ENCODE results near the gene RAB26. TPM values are rescaled to one million over a fixed set of nuclear protein-coding genes. Genes with fewer than 3 reads are reported as not detected.

RAB26 gene
- total RNA-seq, 1 donor from 2014 or later, result 0.26 TPM

- no peak for FAIRE-seq
- Histone ChIP-seq H3K36me3 (ENCODE audit: control insufficient read depth, insufficient read depth, low read length) (no peaks in the 10 kb centered on the region), H3K27me3 (ENCODE audit: control insufficient read depth, insufficient read depth, low read length) (no peaks in the 10 kb centered on the region), H3K4me3 (ENCODE audit: low read depth, low read length) (no peak overlapping the region)
- TF ChIP-seq CTCF (IDR thresholded peaks at IDR 0.05; ENCODE audit: insufficient read depth, low read length, severe bottlenecking), result no peak
- no peak for DNase-seq (ENCODE audit: low read depth)
These were observed 41.7 kb downstream of the RAB26 start for GRCh38 chr16:2190002-2190658.

DNA sequence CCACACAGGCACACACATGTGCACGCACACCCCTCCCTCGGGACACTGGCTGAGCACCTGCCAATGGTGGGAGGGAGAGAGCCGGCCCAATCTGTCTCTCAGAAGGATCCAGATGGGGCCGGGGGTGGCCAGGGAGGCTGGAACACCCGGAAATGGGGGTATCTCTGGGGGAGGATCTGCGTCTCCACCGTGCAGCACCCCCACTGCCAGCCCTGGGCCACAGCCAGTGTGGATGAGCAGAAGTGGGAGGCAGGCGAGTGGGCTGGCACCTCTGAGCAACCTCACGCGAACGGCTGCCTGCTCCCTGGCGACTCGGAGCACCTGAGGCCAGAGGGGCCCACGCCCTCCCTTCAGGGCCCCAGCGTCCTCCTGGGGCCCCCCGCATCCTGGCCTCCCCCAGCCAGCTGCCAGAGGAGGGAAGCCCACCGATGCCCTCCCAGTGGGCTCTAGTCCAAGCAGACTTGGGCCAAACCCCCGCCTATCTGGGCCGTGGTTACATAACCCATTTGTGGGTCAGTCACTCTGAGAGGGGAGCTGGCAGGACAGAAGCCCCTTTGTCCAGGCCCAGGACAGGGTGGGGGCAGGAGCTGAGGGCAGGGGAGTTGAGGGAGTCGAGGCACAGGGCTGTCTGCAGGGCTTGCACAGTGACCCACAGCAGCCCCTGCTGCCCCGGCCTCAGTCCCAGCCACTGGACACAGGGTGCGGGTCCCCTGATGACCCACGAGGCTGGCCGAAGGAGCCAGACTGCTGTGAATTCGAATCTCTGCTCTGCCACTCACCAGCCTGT is 42.4 kb downstream of the RAB26 start:
- Histone ChIP-seq H3K27me3 (ENCODE audit: control insufficient read depth, insufficient read depth, low read length) (peaks cover 4% of the 10 kb centered on the region), H3K36me3 (ENCODE audit: control insufficient read depth, insufficient read depth, low read length) (no peaks in the 10 kb centered on the region), H3K4me3 (ENCODE audit: low read depth, low read length) (no peak overlapping the region)
- TF ChIP-seq CTCF (IDR thresholded peaks at IDR 0.05; ENCODE audit: insufficient read depth, low read length, severe bottlenecking), result no peak
- DNase-seq (ENCODE audit: low read depth), result no peak
- no peak for FAIRE-seq

DNA sequence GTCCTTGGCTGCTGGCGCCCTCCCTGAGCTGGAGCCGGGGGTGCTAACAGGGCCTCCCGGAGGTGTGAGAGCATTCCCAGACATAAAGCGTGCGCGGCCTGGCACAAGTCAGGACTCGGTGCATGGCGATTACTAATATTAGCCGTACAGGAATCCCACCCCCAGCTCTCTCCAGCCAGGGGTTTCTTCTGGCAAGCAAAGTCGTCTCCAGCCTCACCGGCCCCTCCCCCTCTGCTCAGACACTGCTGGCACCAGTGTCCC is 43.0 kb downstream of the RAB26 start:
- H3K36me3 ChIP-seq (ENCODE audit: control insufficient read depth, insufficient read depth, low read length), result no peaks in the 10 kb centered on the region
- no peak for FAIRE-seq
- H3K27me3 ChIP-seq (ENCODE audit: control insufficient read depth, insufficient read depth, low read length), result peaks cover 4% of the 10 kb centered on the region
- DNase-seq (ENCODE audit: low read depth), result no peak
- TF ChIP-seq CTCF (IDR thresholded peaks at IDR 0.05; ENCODE audit: insufficient read depth, low read length, severe bottlenecking), result no peak
- no peak overlapping the region for H3K4me3 ChIP-seq (ENCODE audit: low read depth, low read length)

DNA sequence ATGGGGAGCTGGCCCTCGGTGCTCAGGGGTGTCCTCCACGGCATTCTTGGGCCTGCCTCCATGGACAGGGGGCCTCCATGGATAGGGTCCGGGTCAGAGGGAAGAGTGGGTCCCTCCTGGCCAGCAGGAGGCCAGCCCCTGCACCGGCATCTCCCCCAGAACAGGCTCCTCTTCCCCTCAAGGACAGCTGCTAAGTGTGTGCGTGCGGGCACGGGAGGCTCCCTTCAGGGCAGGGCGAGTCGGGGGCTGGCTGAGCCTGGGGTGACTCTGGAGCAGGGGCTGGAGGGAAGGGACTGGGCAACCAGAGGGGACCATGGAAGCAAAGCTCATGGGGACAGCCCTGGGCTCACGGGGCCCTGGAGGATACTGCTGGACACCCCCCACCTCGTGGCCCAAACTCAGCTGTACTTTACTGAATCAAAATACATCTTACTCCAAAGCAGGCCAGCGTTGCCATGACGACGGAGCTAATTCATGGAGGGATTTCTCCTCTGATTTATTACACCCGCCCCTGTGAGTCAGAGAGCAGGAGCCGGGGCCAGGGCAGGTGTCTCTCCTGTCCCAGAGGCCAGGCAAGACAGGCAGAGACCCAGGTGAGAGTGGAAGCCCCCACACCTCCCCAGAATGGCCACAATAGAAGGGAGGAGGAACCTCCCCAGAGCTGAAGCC is 45.9 kb downstream of the RAB26 start:
- no peak for DNase-seq (ENCODE audit: low read depth)

DNA sequence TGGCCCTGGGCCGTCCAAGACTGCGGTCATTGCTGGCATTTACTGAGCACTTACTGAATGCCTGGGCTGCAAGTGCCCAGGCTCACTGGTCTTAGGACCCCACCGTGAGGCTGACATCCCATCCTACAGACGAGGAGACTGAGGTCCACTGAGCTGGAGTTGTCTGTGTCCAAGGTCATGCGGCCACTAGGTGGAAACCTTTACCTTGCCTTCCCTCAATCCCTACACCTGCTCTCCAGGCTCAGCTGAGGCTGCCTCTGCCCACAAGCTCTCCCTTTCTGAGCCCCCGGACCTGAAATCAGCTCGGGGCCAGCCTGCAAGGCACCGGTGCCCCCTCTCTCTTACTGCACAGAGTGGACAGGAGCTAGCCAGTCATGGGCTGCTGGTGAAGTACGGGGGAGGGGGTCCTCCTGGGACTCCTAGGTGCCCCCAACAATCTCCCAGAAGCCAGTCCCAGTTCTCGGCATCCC is 46.5 kb downstream of the RAB26 start:
- no peaks in the 10 kb centered on the region for H3K36me3 ChIP-seq (ENCODE audit: control insufficient read depth, insufficient read depth, low read length)
- no peak overlapping the region for H3K4me3 ChIP-seq (ENCODE audit: low read depth, low read length)
- DNase-seq (ENCODE audit: low read depth), result peak; percentile 61
- peaks cover 4% of the 10 kb centered on the region for H3K27me3 ChIP-seq (ENCODE audit: control insufficient read depth, insufficient read depth, low read length)
- peak; percentile 85 for TF ChIP-seq CTCF (IDR thresholded peaks at IDR 0.05; ENCODE audit: insufficient read depth, low read length, severe bottlenecking)
- FAIRE-seq, result no peak

More for the DNA sequence above, 45.9 kb downstream of the RAB26 start:
- no peak for FAIRE-seq
- Histone ChIP-seq H3K36me3 (ENCODE audit: control insufficient read depth, insufficient read depth, low read length) (no peaks in the 10 kb centered on the region), H3K4me3 (ENCODE audit: low read depth, low read length) (no peak overlapping the region), H3K27me3 (ENCODE audit: control insufficient read depth, insufficient read depth, low read length) (peaks cover 4% of the 10 kb centered on the region)
- no peak for TF ChIP-seq CTCF (IDR thresholded peaks at IDR 0.05; ENCODE audit: insufficient read depth, low read length, severe bottlenecking)
